K562 (cell line): Measurements from ENCODE around the gene SGK1. TPM values are rescaled to one million over a fixed set of nuclear protein-coding genes. Genes with fewer than 3 reads are reported as not detected.

Source experiments
- ZNF318 ChIP-seq, 2 experiments: fragments of 450-650 bp; IDR thresholded peaks; 2 replicates each; pipeline ENCODE4 v1.6.1; 2016; ENCODE audit warnings: mild to moderate bottlenecking in 2 of 2, borderline replicate concordance in 1 of 2, low read depth in 1 of 2, moderate library complexity in 1 of 2
- ZNF384 ChIP-seq: IDR thresholded peaks from 2 replicates; pipeline ENCODE4 v1.6.1; 2012; ENCODE audit warnings: low read depth, low read length, improper control_type of control experiment
- ZNF644 ChIP-seq: fragments of 200-800 bp; sonication (Bioruptor generic); IDR thresholded peaks from 2 replicates; pipeline ENCODE4 v1.6.1; 2016; ENCODE audit warnings: low read depth, missing genetic modification characterization, missing compliant biosample characterization
- polyA plus RNA-seq, 8 experiments: library from polyadenylated mRNA; depleted of rRNA in 4 of 8; stranded (reverse) in 5 of 8; unstranded in 3 of 8; fragments of >200 nt; fragmentation: Nextera tagmentation in 2 of 8; fragmentation: Illumina TruSeq in 1 of 8; extraction: Ambion mirVana in 2 of 8; extraction: Trizol in 1 of 8; gene quantifications; 2 replicates each; pipeline versions ENCODE4 v1.2.1 to v1.2.3, GENCODE V29; 2011 to 2014; ENCODE audit warnings: inconsistent platforms in 1 of 8, missing spikeins in 1 of 8
- total RNA-seq, 7 experiments: library from RNA; depleted of rRNA in 6 of 7; stranded (reverse); fragments of >200 nt in 6 of 7; fragmentation: Illumina TruSeq in 2 of 7; extraction: Trizol in 2 of 7; gene quantifications; 2 replicates each; pipeline versions ENCODE4 v1.2.1 to v1.2.3, GENCODE V29; 2011 to 2021; ENCODE audit warnings: low replicate concordance in 1 of 7

Gene SGK1
- total and polyA plus RNA-seq, 9 of the 15 experiments (the other 6 are each of a cell fraction or from before 2014, with no cell fraction given): 3.5 to 7.2 (median 3.9) TPM

GRCh38 chr6:134123666-134124208 is 194.2 kb downstream of the SGK1 start (continued):
- 0 out of 4 replicates have a peak, but pooled peaks of 1 of the 2 experiments have one; percentile 32 for TF ChIP-seq ZNF318 (IDR thresholded peaks at IDR 0.05; ENCODE audit: borderline replicate concordance in 1 of 2, low read depth in 1 of 2)
- peak; percentile 54; the same call in 1 of the 2 replicates for TF ChIP-seq ZNF384
- no peak for TF ChIP-seq ZNF644 (tag)
